Dedifferentiated amniotic fluid mesenchymal stem cell (primary cell): ENCODE data around the gene ZNF581.

ENCODE experiments used
- DNase-seq: peaks from one replicate; pipeline ENCODE4 v3.0.0-alpha.2; 2016; ENCODE audit errors: extremely low spot score

ZNF581 gene

GRCh38 chr19:55680339-55681130 is 37.1 kb downstream of the ZNF581 start:
- no peak for DNase-seq

DNA sequence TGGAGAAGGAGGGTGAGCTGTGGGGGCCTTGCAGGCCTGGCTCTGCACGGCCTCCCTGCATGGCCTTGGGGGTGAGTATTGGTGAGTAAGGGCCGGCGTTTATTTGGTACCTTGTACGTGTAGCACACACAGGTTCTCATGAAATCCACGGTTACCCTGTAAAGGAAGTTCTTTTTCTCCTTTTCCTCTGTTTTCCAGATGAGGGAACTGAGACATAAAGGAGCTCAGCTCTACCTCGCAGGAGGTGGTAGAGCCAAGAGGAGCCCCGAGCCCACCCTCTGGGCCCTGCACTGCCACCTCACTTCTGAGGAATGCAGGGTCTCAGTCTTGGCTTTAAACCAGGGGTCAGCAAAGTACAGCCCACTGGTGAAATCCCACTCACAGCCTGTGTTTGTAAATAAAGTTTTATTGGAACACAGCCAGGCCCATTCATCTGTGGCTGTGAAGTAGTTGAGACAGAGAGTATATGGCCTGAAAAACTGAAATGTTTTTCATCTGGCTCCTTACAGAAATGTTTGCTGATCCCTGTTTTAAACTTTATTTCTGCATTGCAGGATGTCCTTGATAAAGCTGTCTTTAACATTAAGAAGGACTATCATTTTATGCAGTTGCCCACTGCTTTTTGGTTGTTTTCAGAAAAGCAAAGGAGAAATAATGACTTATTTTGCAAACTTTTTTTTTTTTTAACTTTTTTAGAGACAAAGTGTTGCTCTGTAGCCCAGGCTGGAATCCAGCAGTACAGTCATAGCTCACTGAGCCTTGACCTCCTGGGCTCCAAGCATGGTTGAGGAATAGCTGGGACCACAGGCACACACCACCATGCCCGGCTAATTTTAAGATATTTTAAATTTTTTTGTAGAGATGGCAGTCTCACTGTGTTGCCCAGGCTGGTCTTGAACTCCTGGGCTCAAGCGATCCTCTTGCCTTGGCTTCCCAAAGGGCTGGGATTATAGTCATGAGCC is 38.0 kb downstream of the ZNF581 start:
- no peak for DNase-seq

DNA sequence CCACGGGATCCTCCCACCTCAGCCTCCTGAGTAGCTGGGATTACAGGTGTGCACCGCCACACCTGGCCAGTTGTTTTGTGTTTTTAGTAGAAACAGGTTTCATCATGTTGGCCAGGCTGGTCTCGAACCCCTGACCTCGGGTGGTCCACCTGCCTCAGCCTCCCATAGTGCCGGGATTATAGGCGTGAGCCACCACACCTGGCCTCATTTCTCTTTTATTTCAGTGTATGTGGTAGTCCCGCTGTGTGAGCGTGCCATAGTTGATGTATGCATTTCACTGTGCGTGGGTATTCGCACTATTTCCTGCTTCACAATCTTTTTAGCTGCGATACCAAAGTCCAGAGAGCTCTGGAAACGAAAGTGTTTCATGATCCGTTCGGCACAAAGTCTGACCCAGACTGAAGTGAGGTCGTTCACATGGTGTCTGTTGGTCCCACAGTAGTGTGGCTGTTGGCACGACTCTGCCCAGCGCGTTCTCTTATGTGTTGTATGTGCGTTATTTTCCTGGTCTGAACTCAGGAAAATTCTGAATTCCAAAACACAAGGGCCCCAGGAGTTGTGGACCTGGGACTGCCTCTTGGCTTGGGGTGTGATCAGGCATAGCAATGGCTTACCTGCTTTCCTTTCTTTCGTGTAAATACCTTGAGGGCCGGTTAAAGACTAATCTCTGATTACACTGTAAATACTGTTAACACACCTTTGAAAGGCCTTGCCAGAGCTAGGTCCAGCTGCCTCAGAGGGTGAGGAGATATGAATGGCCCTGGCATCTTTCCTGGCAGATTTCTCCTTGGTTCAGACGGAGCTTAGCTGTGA is 40.2 kb downstream of the ZNF581 start:
- no peak for DNase-seq

DNA sequence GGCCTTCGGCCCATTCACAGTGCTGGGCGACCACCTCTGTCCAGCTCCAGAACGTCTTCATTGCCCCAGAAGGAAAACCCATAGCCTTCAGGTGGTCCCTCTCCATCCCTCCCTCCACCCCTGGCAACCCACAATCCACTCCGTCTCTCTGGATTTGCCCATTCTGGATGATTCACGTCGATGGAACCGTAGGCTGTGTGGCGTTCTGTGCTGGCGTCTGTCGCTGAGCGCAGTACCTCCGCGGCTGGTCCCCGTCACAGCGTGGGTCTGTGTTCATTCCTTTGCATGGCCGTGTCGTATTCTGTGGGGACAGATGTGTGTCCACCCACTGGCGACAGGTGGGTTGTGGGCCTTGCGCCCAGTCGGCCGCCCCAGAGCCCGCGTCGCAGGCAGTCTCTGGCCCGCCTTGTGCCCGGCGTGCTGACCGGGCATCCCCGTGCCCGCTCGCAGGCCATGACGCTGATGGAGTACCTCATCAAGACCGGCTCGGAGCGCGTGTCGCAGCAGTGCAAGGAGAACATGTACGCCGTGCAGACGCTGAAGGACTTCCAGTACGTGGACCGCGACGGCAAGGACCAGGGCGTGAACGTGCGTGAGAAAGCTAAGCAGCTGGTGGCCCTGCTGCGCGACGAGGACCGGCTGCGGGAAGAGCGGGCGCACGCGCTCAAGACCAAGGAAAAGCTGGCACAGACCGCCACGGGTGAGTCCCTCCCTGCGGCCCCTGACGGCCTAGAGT is 41.7 kb downstream of the ZNF581 start:
- DNase-seq, result no peak

DNA sequence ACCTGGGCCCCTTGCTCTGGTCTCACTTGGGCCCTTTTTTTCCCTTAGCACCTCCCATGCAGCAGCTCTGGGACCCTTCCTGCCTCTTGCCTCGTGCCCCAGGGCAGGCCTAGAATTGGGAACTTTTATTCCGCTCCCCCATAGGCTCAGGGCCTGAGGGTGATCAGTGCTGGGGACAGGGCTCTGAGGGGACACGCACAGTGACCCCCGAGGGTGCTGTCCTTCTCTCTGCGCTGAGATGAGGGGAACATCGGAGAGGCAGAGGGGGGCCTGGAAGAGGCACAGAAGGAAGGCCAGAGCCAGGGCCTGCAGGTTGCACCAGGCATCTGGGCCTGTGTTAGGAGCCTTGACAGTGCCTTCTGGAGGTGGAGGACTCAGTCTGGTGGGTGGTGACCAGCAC is 42.3 kb downstream of the ZNF581 start:
- DNase-seq, result no peak

DNA sequence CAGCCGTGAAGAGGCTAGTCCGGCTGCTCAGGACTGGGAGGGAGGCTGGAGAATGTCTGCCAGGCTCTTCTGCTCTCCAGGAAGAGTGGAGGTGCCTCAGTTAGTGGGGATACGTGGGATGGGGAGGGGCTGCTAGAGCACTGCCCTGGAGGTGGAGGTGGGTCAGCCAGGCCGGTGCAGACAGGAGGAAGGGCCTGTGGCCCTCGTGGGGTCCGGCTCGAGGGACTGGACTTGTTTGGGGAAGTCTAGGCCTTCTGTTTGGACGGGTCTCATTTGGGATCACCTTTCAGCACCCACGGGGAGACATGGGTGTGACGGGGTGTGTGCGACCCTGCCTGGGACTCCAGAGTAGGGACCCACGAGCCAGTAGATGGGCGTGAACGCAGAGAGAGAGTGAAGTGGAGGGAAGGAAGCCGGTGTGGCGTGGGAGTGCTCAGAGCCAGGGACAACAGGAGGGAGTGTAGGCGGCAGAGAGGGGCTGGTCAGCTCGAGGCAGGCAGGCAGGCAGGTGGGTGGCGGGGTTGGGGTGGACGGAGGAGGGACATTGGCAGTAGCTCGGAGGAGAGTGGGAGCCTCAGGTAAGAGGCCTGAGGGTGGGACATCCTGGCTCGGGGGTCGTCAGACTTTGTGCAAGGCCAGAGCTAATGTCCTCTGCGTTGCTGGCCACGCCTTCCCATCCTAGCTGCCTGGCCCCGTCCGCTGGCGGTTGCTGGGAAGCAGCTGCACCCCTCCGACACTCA is 43.0 kb downstream of the ZNF581 start:
- DNase-seq, result no peak

GRCh38 chr19:55687281-55688201 is 44.1 kb downstream of the ZNF581 start:
- DNase-seq, result no peak

DNA sequence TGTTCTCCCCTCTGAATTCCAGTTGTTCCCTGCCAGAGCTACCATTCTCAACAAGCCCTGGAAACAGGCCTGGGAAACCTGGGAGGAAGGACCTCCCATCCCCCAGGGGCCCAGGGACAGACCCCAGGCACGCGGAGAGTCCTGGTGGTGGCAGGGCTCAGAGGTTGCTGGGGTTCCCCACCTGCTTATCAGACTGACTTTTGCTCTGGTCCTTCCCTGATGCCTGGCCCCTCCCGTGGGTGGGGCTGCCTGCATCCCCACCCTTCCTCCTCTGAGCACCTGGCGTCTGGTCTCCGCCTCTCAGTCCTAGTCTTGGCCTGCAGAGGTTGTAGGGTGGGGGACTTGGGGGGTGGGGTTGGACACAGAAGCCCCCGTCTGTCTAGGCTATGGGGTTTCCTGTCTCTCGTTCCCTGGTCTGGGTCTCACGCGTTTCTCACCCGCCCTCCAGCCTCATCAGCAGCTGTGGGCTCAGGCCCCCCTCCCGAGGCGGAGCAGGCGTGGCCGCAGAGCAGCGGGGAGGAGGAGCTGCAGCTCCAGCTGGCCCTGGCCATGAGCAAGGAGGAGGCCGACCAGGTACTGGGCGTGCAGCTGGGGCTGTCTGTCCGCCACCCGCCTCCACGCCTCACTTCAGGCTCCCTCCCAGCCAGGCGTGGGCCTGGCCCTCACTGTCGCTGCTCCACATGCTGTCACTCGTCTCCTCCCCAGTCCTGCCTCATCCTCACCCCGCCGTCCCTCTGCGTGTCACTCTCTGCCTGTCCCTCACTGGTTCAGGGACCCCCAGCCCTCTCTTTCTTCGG is 45.2 kb downstream of the ZNF581 start:
- no peak for DNase-seq

- no peak for DNase-seq
Measured at GRCh38 chr19:55689411-55690108, 46.1 kb downstream of the ZNF581 start.

DNA sequence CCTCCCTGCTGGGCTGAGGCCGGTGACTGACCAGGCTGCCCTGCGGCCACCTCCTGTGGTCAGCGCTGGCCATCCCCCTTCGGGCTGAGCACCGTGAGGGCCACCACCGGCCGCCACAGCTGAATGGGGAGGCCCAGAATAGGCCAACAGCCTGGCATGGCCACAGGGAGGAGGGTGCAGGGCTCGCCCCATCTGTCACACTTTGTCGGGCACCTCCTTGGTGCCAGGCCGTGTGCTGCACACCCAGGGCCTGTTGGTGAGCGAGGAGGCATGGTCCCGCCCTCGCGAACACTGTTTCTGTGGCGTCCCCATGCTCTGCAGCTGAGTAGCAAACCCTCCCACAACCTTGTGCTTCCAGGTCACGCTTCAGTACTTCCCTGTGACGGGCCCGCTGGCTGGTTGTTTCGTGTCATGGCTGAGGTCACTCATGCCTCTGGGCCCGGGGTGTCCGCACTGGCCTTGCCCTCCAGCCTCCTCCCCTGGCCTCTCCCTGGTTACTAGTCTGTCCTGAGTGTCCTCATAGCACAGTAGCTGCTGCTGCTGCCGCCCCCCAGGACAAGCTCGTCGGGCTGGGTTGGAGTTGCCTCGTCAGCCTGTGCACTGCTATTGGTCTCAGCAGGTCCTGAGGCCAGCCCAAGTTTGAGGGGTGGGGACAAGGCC is 46.8 kb downstream of the ZNF581 start:
- no peak for DNase-seq

- no peak for DNase-seq
Measured at GRCh38 chr19:55690769-55691545, 47.5 kb downstream of the ZNF581 start.

DNA sequence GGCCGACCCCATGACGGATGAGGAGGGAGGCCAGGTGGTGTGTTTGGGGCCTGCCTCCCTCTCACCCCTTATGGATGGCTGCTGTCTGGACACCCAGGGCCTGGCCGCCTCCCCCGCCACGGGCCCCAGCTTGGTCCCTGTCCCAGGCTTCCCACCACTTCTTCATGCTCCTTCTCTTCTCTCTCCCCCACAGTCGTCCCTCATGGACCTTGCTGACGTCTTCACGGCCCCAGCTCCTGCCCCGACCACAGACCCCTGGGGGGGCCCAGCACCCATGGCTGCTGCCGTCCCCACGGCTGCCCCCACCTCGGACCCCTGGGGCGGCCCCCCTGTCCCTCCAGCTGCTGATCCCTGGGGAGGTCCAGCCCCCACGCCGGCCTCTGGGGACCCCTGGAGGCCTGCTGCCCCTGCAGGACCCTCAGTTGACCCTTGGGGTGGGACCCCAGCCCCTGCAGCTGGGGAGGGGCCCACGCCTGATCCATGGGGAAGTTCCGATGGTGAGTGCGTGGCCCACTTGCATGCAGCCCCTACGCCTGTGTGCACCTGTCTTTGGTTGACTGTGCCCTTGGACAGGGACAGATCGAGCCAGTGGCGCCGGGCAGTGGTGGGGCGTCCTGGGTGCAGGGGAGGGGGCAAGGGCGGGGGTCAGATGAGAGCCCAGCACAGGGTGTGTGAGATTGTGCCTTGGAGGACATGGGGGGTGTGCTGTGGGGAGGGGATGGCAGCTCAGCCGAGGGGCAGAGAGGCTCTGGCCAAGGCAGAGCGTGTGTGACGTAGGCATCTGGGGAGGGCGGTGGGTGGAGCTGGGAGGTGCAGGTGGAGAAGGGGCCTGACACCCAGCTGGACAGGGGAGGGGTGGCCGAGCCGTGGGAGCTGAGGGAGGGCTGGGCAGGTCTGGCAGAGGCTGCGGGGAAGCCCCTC is 48.4 kb downstream of the ZNF581 start:
- no peak for DNase-seq

- no peak for DNase-seq
Measured at GRCh38 chr19:55692681-55693081, 49.2 kb downstream of the ZNF581 start.

DNA sequence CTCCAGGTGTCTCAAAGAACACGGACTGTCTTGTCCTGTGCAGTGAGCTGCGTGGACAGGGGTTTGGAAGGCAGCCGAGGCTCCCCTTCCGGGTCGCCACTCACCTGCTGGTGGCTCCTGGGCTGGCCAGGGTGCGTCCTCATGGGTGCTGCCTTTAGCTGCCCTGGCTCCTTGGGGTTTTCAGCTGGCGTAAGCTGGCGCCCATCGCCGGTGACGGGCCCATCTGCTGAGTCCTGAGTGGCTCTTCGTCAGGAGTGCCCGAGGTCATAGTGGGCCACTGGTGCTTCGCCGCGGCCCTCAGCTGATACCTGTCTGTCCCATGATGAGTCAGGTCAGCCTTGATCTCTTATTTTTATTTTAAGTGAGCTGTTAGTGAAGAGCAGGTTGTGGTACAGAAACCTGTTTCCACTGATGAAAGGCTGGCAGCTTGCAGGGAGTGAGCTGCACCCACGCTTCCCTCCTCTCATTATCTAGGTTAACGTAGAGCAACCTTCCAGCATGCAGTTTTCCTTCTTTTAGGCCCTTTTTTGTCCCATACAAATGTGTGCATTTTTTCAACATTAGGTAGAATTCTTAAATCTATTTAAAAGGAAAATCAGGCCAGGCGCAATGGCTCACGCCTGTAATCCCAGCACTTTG is 50.0 kb downstream of the ZNF581 start:
- no peak for DNase-seq

DNA sequence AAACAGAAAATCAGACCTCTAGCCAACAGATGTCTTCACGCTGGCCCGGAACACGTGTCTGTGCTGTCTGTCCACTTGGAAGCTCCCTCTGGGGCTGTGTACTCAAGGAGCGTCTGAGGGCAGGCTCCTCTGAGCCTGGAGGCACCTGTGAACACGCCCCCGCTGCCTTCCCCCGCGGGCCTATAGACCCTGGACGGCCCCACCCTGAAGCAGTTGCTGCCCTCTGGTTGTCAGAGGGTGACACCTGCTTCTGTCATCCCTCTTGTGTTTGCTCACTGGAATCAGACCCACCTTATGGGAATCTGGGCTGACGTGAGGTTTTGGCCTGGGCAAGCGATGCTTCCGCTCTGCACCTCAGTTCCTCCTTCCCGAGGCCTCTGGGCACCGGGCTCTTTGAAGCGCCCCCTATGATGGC is 50.8 kb downstream of the ZNF581 start:
- no peak for DNase-seq
